GM10266 (cell line): ENCODE data around the gene KLF3.

Experiments
- DNase-seq: peaks from one replicate; pipeline ENCODE4 v3.0.0; 2012; ENCODE audit errors: extremely low spot score
- CTCF ChIP-seq: IDR thresholded peaks from 2 replicates; pipeline ENCODE4 v1.5.1; 2012; ENCODE audit warnings: mild to moderate bottlenecking, low read depth; ENCODE audit not compliant: control insufficient read depth, insufficient read depth; ENCODE audit errors: missing control alignments

The KLF3 gene

GRCh38 chr4:38691251-38692008 is 27.4 kb downstream of the KLF3 start:
- DNase-seq = no peak
- no peak for TF ChIP-seq CTCF

- no peak for DNase-seq
- no peak for TF ChIP-seq CTCF
Measured at GRCh38 chr4:38692421-38692820, 28.4 kb downstream of the KLF3 start.

- no peak for TF ChIP-seq CTCF
Measured at GRCh38 chr4:38693569-38693968, 29.6 kb downstream of the KLF3 start.

GRCh38 chr4:38694330-38694729 is 30.3 kb downstream of the KLF3 start:
- no peak for DNase-seq
- no peak for TF ChIP-seq CTCF

More at GRCh38 chr4:38693569-38693968, 29.6 kb downstream of the KLF3 start:
- no peak for DNase-seq

GRCh38 chr4:38695809-38696208 is 31.8 kb downstream of the KLF3 start:
- TF ChIP-seq CTCF = no peak
- DNase-seq = no peak

- no peak for DNase-seq
- TF ChIP-seq CTCF = no peak
Measured at GRCh38 chr4:38696697-38697096, 32.7 kb downstream of the KLF3 start.

- DNase-seq = no peak
- no peak for TF ChIP-seq CTCF
Measured at GRCh38 chr4:38698176-38698575, 34.2 kb downstream of the KLF3 start.
